NOMO-1 treated with DMSO at 0.1 percent for 48 hours (cell line): ENCODE data around the gene OVOL3.

Source experiments
- DNase-seq: peaks from one replicate; lab custom pipeline; 2025; ENCODE audit not compliant: unreplicated experiment; lab: John Stamatoyannopoulos, UW

OVOL3 gene

GRCh38 chr19:36099166-36099785, 11.7 kb upstream of the OVOL3 start:
- no peak for DNase-seq

GRCh38 chr19:36100476-36100875, 10.5 kb upstream of the OVOL3 start:
- no peak for DNase-seq

- no peak for DNase-seq
Measured at GRCh38 chr19:36101550-36102327, 9.2 kb upstream of the OVOL3 start.

- DNase-seq: no peak
Measured at GRCh38 chr19:36103040-36103626, 7.8 kb upstream of the OVOL3 start.

- no peak for DNase-seq
Measured at GRCh38 chr19:36103842-36104552, 6.9 kb upstream of the OVOL3 start.

GRCh38 chr19:36106441-36106840, 4.5 kb upstream of the OVOL3 start:
- DNase-seq: no peak

GRCh38 chr19:36106991-36107390, 4.0 kb upstream of the OVOL3 start:
- no peak for DNase-seq

- DNase-seq: no peak
Measured at GRCh38 chr19:36108684-36109083, 2.3 kb upstream of the OVOL3 start.

GRCh38 chr19:36111200-36111539, 227 bp downstream of the OVOL3 start:
- no peak for DNase-seq

- DNase-seq: no peak
Measured at GRCh38 chr19:36112678-36113077, 1.7 kb downstream of the OVOL3 start.

GRCh38 chr19:36113425-36113824, 2.5 kb downstream of the OVOL3 start:
- no peak for DNase-seq

- DNase-seq: no peak
Measured at GRCh38 chr19:36113894-36114720, 3.2 kb downstream of the OVOL3 start.

GRCh38 chr19:36114721-36115452, 3.9 kb downstream of the OVOL3 start, which contains the start of gene POLR2I:
TSS of gene POLR2I (minus strand) at chr19:36114875. CDS start at chr19:36114856, 19 bp downstream.
- peak; percentile 100 for DNase-seq

GRCh38 chr19:36115453-36116343, 4.8 kb downstream of the OVOL3 start, which contains the start of gene TBCB:
TSS of gene TBCB (plus strand) at chr19:36115468. CDS start at chr19:36115561, 93 bp downstream.
- DNase-seq: peak; percentile 72

- DNase-seq: no peak
Measured at GRCh38 chr19:36116344-36116637, 5.3 kb downstream of the OVOL3 start.

- DNase-seq: no peak
Measured at GRCh38 chr19:36120092-36120983, 9.4 kb downstream of the OVOL3 start.

- DNase-seq: no peak
Measured at GRCh38 chr19:36120984-36121358, 10.0 kb downstream of the OVOL3 start.

GRCh38 chr19:36121486-36122124, 10.7 kb downstream of the OVOL3 start:
- DNase-seq: no peak
